ENCODE data around the gene HIRA. TPM values are rescaled to one million over a fixed set of nuclear protein-coding genes. Genes with fewer than 3 reads are reported as not detected.

HIRA gene
- total RNA-seq, 1 experiment from 2014 or later, result 25.2 TPM

GRCh38 chr22:19467912-19468311 lies 36.4 kb upstream of the HIRA start:
- Histone ChIP-seq H3K4me1 (0 out of 2 replicates have a peak, but pooled peaks cover 3% of the 10 kb centered on the region), H3K27ac (no peak overlapping the region), H3K4me3 (no peak overlapping the region), H3K27me3 (no peaks in the 10 kb centered on the region), H3K9me3 (replicated peaks) (no peaks in the 10 kb centered on the region), H3K36me3 (peaks cover 63% of the 10 kb centered on the region)
- DNase-seq, result no peak

DNA sequence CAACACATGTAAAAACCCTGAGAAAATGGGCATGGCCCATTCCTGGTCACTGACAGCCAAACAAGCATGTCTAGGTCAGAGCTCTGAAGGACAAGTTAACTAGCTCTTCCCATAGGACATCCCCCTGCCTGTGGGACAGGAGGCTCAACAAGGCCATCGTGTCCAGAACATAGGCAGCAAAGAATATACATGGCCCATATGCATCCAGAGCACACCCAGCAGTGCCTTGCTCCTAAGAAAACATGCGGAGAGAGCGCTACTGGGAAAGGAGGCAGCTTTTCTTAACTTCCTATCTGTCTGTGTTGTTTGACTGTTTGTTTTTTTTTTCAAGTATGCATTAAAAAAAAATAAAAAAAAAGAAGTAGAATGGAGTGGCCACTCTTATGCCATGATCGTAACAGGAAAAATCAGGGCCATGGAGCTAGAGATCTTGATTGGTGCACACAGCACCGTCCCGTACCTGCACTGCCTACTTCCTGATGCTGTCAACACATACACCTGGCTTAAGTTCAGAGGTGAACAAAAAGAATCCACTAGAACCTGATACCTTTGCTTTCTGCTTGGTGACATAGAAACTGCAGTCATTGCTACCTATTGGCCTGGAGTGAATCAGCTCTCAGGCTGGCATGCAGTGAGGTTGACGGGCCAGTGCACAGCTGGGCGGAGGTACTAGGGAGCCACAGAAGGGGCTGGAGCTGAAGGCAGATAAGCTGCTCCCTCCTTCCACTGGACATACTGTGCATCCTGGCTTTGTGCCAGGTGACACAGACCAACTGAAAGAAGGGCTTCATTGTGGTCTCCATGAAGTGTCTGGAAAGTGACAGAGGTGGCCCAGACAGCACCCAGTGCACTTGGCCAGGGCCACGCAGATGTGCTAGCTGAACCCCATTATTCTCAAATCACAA lies 35.6 kb upstream of the HIRA start:
- Histone ChIP-seq H3K9me3 (replicated peaks) (no peaks in the 10 kb centered on the region), H3K27ac (no peak overlapping the region), H3K4me3 (no peak overlapping the region), H3K27me3 (no peaks in the 10 kb centered on the region), H3K36me3 (peaks cover 62% of the 10 kb centered on the region), H3K4me1 (0 out of 2 replicates have a peak, but pooled peaks cover 3% of the 10 kb centered on the region)
- DNase-seq, result no peak

DNA sequence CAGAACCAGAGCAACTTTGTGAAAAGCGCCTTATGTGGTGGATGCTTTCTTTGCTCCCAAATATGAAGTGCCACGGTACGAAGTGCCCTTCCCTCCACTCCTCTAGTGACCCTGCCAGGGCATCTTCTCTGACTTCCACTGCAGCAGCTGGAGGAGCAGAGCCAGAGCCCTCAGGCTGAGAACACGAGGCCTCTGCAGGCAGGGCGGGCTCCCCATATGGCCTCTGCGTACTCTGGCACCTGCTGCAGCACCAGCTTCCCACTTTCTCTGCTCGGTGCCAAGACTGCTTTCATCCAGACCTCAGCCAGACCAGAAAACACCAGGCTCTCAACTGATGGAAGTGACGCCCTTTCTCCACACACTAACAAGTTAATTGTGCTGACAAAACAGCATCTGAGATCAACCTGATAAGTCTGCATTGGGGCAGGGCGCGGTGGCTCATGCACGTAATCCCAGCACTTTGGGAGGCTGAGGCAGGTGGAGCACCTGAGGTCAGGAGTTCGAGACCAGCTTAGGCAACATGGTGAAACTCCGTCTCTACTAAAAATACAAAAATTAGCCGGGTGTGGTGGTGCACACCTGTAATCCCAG lies 34.7 kb upstream of the HIRA start:
- Histone ChIP-seq H3K27me3 (no peaks in the 10 kb centered on the region), H3K9me3 (replicated peaks) (no peaks in the 10 kb centered on the region), H3K4me1 (0 out of 2 replicates have a peak, but pooled peaks cover 3% of the 10 kb centered on the region), H3K36me3 (peaks cover 61% of the 10 kb centered on the region), H3K27ac (no peak overlapping the region), H3K4me3 (no peak overlapping the region)
- no peak for DNase-seq

DNA sequence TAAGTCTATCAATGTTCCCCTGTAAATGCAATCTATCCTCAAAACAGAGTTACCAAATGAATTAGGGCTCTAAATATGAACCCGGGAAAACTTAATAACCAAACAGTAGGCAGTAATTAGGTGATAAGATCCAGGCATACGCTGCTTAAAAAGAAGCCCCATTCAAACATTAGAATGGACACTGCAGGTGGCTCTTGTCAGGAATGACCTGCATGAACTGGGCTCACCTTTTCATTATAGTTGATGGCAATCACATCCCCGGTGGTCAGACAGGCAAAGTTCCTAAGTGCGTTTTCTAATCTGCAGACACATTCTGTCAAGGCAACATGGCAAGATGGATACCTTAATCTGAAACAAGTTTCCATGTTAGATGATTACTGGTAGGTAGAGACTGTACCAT lies 33.4 kb upstream of the HIRA start:
- no peak for DNase-seq
- H3K27me3 ChIP-seq, result no peaks in the 10 kb centered on the region
- no peak overlapping the region for H3K4me3 ChIP-seq
- no peak overlapping the region for H3K27ac ChIP-seq
- 0 out of 2 replicates have a peak, but pooled peaks cover 3% of the 10 kb centered on the region for H3K4me1 ChIP-seq
- no peaks in the 10 kb centered on the region for H3K9me3 ChIP-seq (replicated peaks)
- peaks cover 61% of the 10 kb centered on the region for H3K36me3 ChIP-seq

DNA sequence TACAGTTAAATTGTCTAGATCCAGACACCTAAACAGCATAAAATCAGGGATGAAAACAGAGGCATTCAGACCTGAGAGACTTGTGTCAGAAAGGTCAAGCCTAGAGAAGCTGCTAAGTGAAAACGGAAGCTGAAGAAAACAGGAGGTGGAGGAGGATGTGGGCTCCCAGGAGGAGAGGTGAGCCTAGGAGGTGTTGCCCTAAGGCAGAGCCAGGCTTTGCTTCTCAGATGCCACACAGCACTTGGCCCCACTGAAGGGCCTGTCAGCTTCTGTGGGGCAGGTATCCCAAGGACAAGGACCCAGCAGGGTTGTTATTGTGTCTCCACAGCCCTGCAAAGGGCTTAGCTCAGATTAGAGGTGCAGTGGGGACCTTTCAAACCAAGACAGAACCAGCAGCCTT lies 33.0 kb upstream of the HIRA start:
- H3K4me1 ChIP-seq, result 0 out of 2 replicates have a peak, but pooled peaks cover 3% of the 10 kb centered on the region
- peaks cover 57% of the 10 kb centered on the region for H3K36me3 ChIP-seq
- H3K27me3 ChIP-seq, result no peaks in the 10 kb centered on the region
- H3K9me3 ChIP-seq (replicated peaks), result no peaks in the 10 kb centered on the region
- no peak overlapping the region for H3K27ac ChIP-seq
- H3K4me3 ChIP-seq, result no peak overlapping the region
- no peak for DNase-seq

- DNase-seq, result peak; percentile 18 to 23
- no peak overlapping the region for H3K27ac ChIP-seq
- H3K36me3 ChIP-seq, result peaks cover 50% of the 10 kb centered on the region
Observed at GRCh38 chr22:19463491-19464469, 32.2 kb upstream of the HIRA start.

GRCh38 chr22:19463008-19463407 lies 31.5 kb upstream of the HIRA start:
- Histone ChIP-seq H3K27me3 (no peaks in the 10 kb centered on the region), H3K27ac (no peak overlapping the region), H3K4me3 (no peak overlapping the region), H3K36me3 (peaks cover 46% of the 10 kb centered on the region), H3K4me1 (0 out of 2 replicates have a peak, but pooled peaks cover 3% of the 10 kb centered on the region), H3K9me3 (replicated peaks) (no peaks in the 10 kb centered on the region)
- DNase-seq, result no peak

More at GRCh38 chr22:19463491-19464469, 32.2 kb upstream of the HIRA start:
- Histone ChIP-seq H3K9me3 (replicated peaks) (no peaks in the 10 kb centered on the region), H3K4me3 (no peak overlapping the region), H3K4me1 (0 out of 2 replicates have a peak, but pooled peaks cover 3% of the 10 kb centered on the region), H3K27me3 (no peaks in the 10 kb centered on the region)

GRCh38 chr22:19461506-19461905 lies 30.0 kb upstream of the HIRA start:
- DNase-seq, result no peak
- no peak overlapping the region for H3K4me3 ChIP-seq
- H3K27ac ChIP-seq, result no peak overlapping the region
- H3K36me3 ChIP-seq, result peaks cover 42% of the 10 kb centered on the region
- no peaks in the 10 kb centered on the region for H3K27me3 ChIP-seq
- H3K9me3 ChIP-seq (replicated peaks), result no peaks in the 10 kb centered on the region
- H3K4me1 ChIP-seq, result 0 out of 2 replicates have a peak, but pooled peaks cover 3% of the 10 kb centered on the region

DNA sequence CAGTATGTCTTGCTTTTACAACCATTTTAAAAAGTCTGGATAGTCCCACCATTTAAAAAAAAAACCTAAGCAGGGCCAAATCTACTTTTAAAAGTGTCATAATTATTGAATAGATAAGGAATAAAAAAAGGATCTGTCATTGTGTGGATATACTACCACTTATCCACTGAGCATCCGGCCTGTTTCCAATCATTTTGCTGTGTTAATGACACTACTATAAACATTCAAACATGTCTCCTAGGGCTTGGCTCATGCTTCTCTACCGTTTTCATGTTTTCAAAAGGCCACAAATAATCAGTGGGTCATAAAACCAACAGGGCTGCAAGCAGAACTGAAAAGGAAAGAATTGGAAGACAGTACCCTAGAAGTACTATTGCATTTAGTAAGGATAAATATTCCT lies 28.5 kb upstream of the HIRA start:
- peaks cover 45% of the 10 kb centered on the region for H3K36me3 ChIP-seq
- 0 out of 2 replicates have a peak, but pooled peaks cover 3% of the 10 kb centered on the region for H3K4me1 ChIP-seq
- H3K4me3 ChIP-seq, result no peak overlapping the region
- no peaks in the 10 kb centered on the region for H3K27me3 ChIP-seq
- no peak for DNase-seq
- H3K27ac ChIP-seq, result no peak overlapping the region
- no peaks in the 10 kb centered on the region for H3K9me3 ChIP-seq (replicated peaks)

DNA sequence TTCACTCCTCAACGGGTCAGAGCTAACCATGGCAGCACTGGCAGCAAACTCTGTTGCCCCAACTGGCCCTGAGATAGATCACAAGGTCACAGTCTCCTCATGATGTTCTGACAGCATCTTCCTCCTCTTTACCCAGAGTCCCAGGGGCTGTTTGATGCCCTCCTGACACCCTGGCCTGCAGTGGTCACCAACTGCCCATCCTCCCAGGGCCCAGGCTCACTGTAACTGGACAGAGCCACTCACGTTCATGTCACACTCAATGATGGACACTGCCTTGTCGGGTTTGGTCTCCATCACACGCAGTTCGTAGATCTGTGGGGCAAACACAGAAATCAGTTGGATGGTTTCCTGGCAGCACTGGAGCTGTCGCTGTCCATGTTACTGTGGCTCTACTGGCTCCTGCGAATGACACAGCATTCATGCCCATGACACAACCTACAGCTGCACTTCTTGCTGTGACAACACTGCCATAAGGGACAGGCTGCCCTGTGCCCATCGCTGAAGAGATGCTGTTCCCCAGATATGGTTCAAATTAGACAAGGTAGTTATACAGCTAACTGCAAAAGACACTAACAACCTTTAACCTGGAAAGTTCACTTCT lies 26.4 kb upstream of the HIRA start:
- no peak for DNase-seq
- H3K27me3 ChIP-seq, result no peaks in the 10 kb centered on the region
- no peaks in the 10 kb centered on the region for H3K4me1 ChIP-seq
- peaks cover 46% of the 10 kb centered on the region for H3K36me3 ChIP-seq
- H3K4me3 ChIP-seq, result no peak overlapping the region
- no peaks in the 10 kb centered on the region for H3K9me3 ChIP-seq (replicated peaks)
- no peak overlapping the region for H3K27ac ChIP-seq

DNA sequence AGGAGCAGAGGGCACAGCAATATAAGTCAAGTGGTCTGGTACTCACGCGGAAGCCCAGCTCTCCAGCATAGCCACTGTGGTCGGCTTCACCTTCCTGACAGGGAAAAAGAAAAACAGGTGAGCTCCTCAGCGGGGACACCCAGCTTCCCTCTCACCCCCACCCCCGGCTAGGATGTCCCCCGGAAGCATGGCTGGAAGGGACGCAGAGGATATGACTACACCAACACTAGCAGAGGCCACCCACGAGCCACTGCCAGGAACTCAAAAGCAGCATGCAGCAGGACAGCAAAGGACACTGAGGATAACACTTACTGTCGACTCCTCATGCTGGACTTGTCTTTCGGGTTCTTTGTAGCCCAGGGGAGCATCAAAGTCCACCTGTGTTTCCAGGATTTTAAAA lies 25.0 kb upstream of the HIRA start:
- no peaks in the 10 kb centered on the region for H3K27me3 ChIP-seq
- H3K36me3 ChIP-seq, result peaks cover 47% of the 10 kb centered on the region
- H3K9me3 ChIP-seq (replicated peaks), result no peaks in the 10 kb centered on the region
- H3K4me1 ChIP-seq, result no peaks in the 10 kb centered on the region
- H3K27ac ChIP-seq, result no peak overlapping the region
- no peak overlapping the region for H3K4me3 ChIP-seq
- no peak for DNase-seq

- Histone ChIP-seq H3K4me3 (no peak overlapping the region), H3K27ac (no peak overlapping the region), H3K27me3 (no peaks in the 10 kb centered on the region), H3K9me3 (replicated peaks) (no peaks in the 10 kb centered on the region), H3K4me1 (no peaks in the 10 kb centered on the region), H3K36me3 (peaks cover 45% of the 10 kb centered on the region)
- DNase-seq, result no peak
Observed at GRCh38 chr22:19455585-19456370, 24.2 kb upstream of the HIRA start.

DNA sequence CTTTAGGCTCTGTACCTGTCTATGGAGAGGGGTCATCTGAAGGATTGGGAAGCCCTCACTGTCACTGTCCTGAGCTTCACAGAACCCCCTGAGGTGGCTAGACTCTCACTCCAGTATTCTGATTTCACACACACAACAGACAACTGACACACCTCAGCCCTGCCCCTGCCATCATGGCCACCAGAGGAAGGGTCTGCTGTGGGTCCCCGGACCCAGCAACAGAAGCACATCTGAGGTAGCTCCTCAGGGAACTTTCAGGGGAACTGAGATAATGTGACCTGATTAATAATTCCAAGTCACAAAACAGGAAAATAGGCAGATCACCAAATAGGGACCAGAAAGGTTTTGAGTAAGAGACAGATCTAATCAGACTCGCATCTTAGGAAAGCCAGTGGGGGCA lies 23.5 kb upstream of the HIRA start:
- H3K27me3 ChIP-seq, result no peaks in the 10 kb centered on the region
- H3K4me3 ChIP-seq, result no peak overlapping the region
- H3K36me3 ChIP-seq, result peaks cover 45% of the 10 kb centered on the region
- H3K27ac ChIP-seq, result no peak overlapping the region
- no peaks in the 10 kb centered on the region for H3K4me1 ChIP-seq
- no peak for DNase-seq
- no peaks in the 10 kb centered on the region for H3K9me3 ChIP-seq (replicated peaks)

Data from SJCRH30 (cell line).